Measurements from ENCODE around the gene SYTL1.

SYTL1 gene

GRCh38 chr1:27359822-27360158, 18.0 kb downstream of the SYTL1 start:
- Histone ChIP-seq H2AFZ (ENCODE audit: low read depth, low read length) (no peak overlapping the region), H3K18ac (ENCODE audit: low read depth in 1 of 2, low read length in 2 of 2) (no peak overlapping the region), H2BK12ac (ENCODE audit: low read length in 2 of 2) (peak overlapping the region in 1 of 2 experiments; percentile 10), H3K9ac (ENCODE audit: low read length) (no peak overlapping the region), H3K27me3 (ENCODE audit: control insufficient read depth in 1 of 2, insufficient read depth in 1 of 2, low read length in 2 of 2) (no peaks in the 10 kb centered on the region), H3K4ac (ENCODE audit: low read depth in 1 of 2, low read length in 2 of 2) (no peak overlapping the region), H3K4me2 (ENCODE audit: low read length, poor library complexity, severe bottlenecking) (no peak overlapping the region), H3K23ac (ENCODE audit: low read length in 2 of 2) (no peak overlapping the region), H3K36me3 (ENCODE audit: control insufficient read depth in 1 of 2, insufficient read depth in 2 of 2, low read depth in 1 of 2, low read length in 2 of 2) (peaks cover 90 to 91% of the 10 kb centered on the region in 2 experiments), H4K8ac (ENCODE audit: low read length) (no peak overlapping the region), H2BK15ac (ENCODE audit: low read depth, poor library complexity, severe bottlenecking) (no peak overlapping the region), H3K14ac (ENCODE audit: low read length in 2 of 2) (no peak overlapping the region), H2AK5ac (ENCODE audit: low read length, severe bottlenecking) (no peak overlapping the region), H3K27ac (ENCODE audit: low read length, poor library complexity, severe bottlenecking) (no peak overlapping the region), H2BK120ac (ENCODE audit: low read depth, low read length) (no peak overlapping the region), H3K79me1 (replicated peaks; ENCODE audit: low read length, poor library complexity, severe bottlenecking) (peaks cover 9% of the 10 kb centered on the region), H4K91ac (ENCODE audit: low read length) (no peak overlapping the region), H3K9me3 (ENCODE audit: control insufficient read depth, low read length) (no peaks in the 10 kb centered on the region), H2BK5ac (ENCODE audit: low read depth, low read length, poor library complexity, severe bottlenecking) (no peak overlapping the region), H3K4me1 (ENCODE audit: control insufficient read depth, insufficient read depth, low read depth, low read length) (peaks cover 15% of the 10 kb centered on the region), H3K4me3 (ENCODE audit: insufficient read depth in 1 of 2, low read depth in 1 of 2, low read length in 2 of 2) (no peak overlapping the region)
- no peak for DNase-seq
- WGBS, result 68% methylated on average over 9 of the region's 9 CpGs

DNA sequence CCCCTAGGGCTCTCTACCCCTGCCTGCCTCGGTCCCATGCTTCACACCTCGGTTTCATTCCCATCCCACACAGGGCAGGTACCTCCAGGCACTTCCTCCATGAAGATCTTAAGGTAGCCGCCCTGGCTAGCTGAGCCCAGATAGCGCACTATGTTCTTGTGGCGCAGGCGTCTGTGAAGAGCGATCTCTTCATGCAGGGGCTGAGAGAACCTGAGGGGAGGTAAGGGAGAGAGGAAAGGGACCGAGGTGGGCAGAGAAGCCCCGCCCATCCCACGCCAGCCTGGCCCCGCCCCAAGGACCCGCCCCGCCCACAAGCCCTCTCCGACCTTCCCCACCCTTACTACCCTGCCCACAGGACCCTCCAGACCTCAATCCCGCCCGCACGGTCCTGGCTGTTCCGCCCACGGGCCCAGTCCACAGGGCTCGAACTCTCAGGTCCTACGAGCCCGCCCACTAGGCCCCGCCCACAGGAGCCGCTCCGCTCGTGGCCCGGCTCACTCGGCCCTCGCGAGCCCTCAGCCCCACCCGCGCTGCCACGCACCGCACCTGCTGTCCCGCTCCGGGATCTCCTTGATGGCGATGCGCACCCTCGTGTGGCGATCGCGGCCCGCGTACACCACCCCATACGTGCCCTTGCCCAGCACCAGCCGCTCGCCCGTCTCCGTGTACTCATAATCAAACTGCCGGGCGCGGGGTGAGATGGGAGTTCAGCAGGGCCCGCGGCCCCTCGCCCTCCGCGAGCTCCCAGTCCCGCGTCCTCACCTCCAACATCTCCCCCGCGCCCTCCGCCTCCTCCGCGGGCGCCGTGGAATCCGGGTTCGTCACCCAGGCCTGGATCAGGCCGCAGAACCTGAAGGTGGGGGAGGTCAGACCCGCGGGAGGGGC, 18.6 kb downstream of the SYTL1 start:
- WGBS, result 31% methylated on average over 48 of the region's 71 CpGs
- no peak overlapping the region for H2AFZ ChIP-seq (ENCODE audit: low read depth, low read length)

GRCh38 chr1:27361044-27361402, 19.2 kb downstream of the SYTL1 start:
- Histone ChIP-seq H3K4ac (ENCODE audit: low read depth in 1 of 2, low read length in 2 of 2) (no peak overlapping the region), H3K4me2 (ENCODE audit: low read length, poor library complexity, severe bottlenecking) (no peak overlapping the region), H3K27ac (ENCODE audit: low read length, poor library complexity, severe bottlenecking) (no peak overlapping the region), H4K91ac (ENCODE audit: low read length) (no peak overlapping the region), H2AFZ (ENCODE audit: low read depth, low read length) (no peak overlapping the region), H3K27me3 (ENCODE audit: control insufficient read depth in 1 of 2, insufficient read depth in 1 of 2, low read length in 2 of 2) (no peaks in the 10 kb centered on the region), H3K14ac (ENCODE audit: low read length in 2 of 2) (no peak overlapping the region), H2BK15ac (ENCODE audit: low read depth, poor library complexity, severe bottlenecking) (no peak overlapping the region), H3K4me1 (ENCODE audit: control insufficient read depth, insufficient read depth, low read depth, low read length) (peaks cover 20% of the 10 kb centered on the region), H3K79me1 (replicated peaks; ENCODE audit: low read length, poor library complexity, severe bottlenecking) (peaks cover 11% of the 10 kb centered on the region), H3K23ac (ENCODE audit: low read length in 2 of 2) (no peak overlapping the region), H2BK12ac (ENCODE audit: low read length in 2 of 2) (no peak overlapping the region), H4K8ac (ENCODE audit: low read length) (no peak overlapping the region), H3K36me3 (ENCODE audit: control insufficient read depth in 1 of 2, insufficient read depth in 2 of 2, low read depth in 1 of 2, low read length in 2 of 2) (peaks cover 78 to 82% of the 10 kb centered on the region in 2 experiments), H2BK120ac (ENCODE audit: low read depth, low read length) (no peak overlapping the region), H3K9ac (ENCODE audit: low read length) (no peak overlapping the region), H2BK5ac (ENCODE audit: low read depth, low read length, poor library complexity, severe bottlenecking) (no peak overlapping the region), H3K9me3 (ENCODE audit: control insufficient read depth, low read length) (no peaks in the 10 kb centered on the region), H3K4me3 (ENCODE audit: insufficient read depth in 1 of 2, low read depth in 1 of 2, low read length in 2 of 2) (no peak overlapping the region), H3K18ac (ENCODE audit: low read depth in 1 of 2, low read length in 2 of 2) (no peak overlapping the region), H2AK5ac (ENCODE audit: low read length, severe bottlenecking) (no peak overlapping the region)
- whole genome bisulfite sequencing, result 73% methylated on average over 21 of the region's 21 CpGs
- DNase-seq, result no peak

More for the DNA sequence above, 18.6 kb downstream of the SYTL1 start:
- H2AK5ac ChIP-seq (ENCODE audit: low read length, severe bottlenecking), result no peak overlapping the region
- H3K4me2 ChIP-seq (ENCODE audit: low read length, poor library complexity, severe bottlenecking), result peak overlapping the region; percentile 4
- H3K23ac ChIP-seq (ENCODE audit: low read length in 2 of 2), result no peak overlapping the region
- peaks cover 20% of the 10 kb centered on the region for H3K4me1 ChIP-seq (ENCODE audit: control insufficient read depth, insufficient read depth, low read depth, low read length)
- H3K4ac ChIP-seq (ENCODE audit: low read depth in 1 of 2, low read length in 2 of 2), result no peak overlapping the region
- no peak overlapping the region for H3K9ac ChIP-seq (ENCODE audit: low read length)
- DNase-seq, result no peak
- H3K79me1 ChIP-seq (replicated peaks; ENCODE audit: low read length, poor library complexity, severe bottlenecking), result peaks cover 11% of the 10 kb centered on the region
- peak overlapping the region; percentile 15 for H2BK15ac ChIP-seq (ENCODE audit: low read depth, poor library complexity, severe bottlenecking)
- no peaks in the 10 kb centered on the region for H3K9me3 ChIP-seq (ENCODE audit: control insufficient read depth, low read length)
- peaks cover 84 to 88% of the 10 kb centered on the region in 2 experiments for H3K36me3 ChIP-seq (ENCODE audit: control insufficient read depth in 1 of 2, insufficient read depth in 2 of 2, low read depth in 1 of 2, low read length in 2 of 2)
- H2BK12ac ChIP-seq (ENCODE audit: low read length in 2 of 2), result peak overlapping the region in 1 of 2 experiments; percentile 10
- peak overlapping the region; percentile 19 for H4K91ac ChIP-seq (ENCODE audit: low read length)
- H3K27me3 ChIP-seq (ENCODE audit: control insufficient read depth in 1 of 2, insufficient read depth in 1 of 2, low read length in 2 of 2), result no peaks in the 10 kb centered on the region
- H3K14ac ChIP-seq (ENCODE audit: low read length in 2 of 2), result no peak overlapping the region
- H4K8ac ChIP-seq (ENCODE audit: low read length), result peak overlapping the region; percentile 9
- no peak overlapping the region for H2BK5ac ChIP-seq (ENCODE audit: low read depth, low read length, poor library complexity, severe bottlenecking)
- no peak overlapping the region for H2BK120ac ChIP-seq (ENCODE audit: low read depth, low read length)
- no peak overlapping the region for H3K4me3 ChIP-seq (ENCODE audit: insufficient read depth in 1 of 2, low read depth in 1 of 2, low read length in 2 of 2)
- no peak overlapping the region for H3K27ac ChIP-seq (ENCODE audit: low read length, poor library complexity, severe bottlenecking)
- H3K18ac ChIP-seq (ENCODE audit: low read depth in 1 of 2, low read length in 2 of 2), result peak overlapping the region in 1 of 2 experiments; percentile 32

GRCh38 chr1:27361553-27361952, 19.7 kb downstream of the SYTL1 start:
- H3K23ac ChIP-seq (ENCODE audit: low read length in 2 of 2), result no peak overlapping the region
- H3K4ac ChIP-seq (ENCODE audit: low read depth in 1 of 2, low read length in 2 of 2), result no peak overlapping the region
- H2BK15ac ChIP-seq (ENCODE audit: low read depth, poor library complexity, severe bottlenecking), result no peak overlapping the region
- no peak overlapping the region for H3K4me2 ChIP-seq (ENCODE audit: low read length, poor library complexity, severe bottlenecking)
- no peaks in the 10 kb centered on the region for H3K27me3 ChIP-seq (ENCODE audit: control insufficient read depth in 1 of 2, insufficient read depth in 1 of 2, low read length in 2 of 2)
- no peak overlapping the region for H3K27ac ChIP-seq (ENCODE audit: low read length, poor library complexity, severe bottlenecking)
- no peak for DNase-seq
- no peak overlapping the region for H2BK120ac ChIP-seq (ENCODE audit: low read depth, low read length)
- 94% methylated on average over 8 of the region's 8 CpGs for WGBS
- H4K8ac ChIP-seq (ENCODE audit: low read length), result no peak overlapping the region
- no peak overlapping the region for H2BK12ac ChIP-seq (ENCODE audit: low read length in 2 of 2)
- peaks cover 73 to 77% of the 10 kb centered on the region in 2 experiments for H3K36me3 ChIP-seq (ENCODE audit: control insufficient read depth in 1 of 2, insufficient read depth in 2 of 2, low read depth in 1 of 2, low read length in 2 of 2)
- H3K9me3 ChIP-seq (ENCODE audit: control insufficient read depth, low read length), result no peaks in the 10 kb centered on the region
- peaks cover 11% of the 10 kb centered on the region for H3K79me1 ChIP-seq (replicated peaks; ENCODE audit: low read length, poor library complexity, severe bottlenecking)
- no peak overlapping the region for H3K18ac ChIP-seq (ENCODE audit: low read depth in 1 of 2, low read length in 2 of 2)
- no peak overlapping the region for H2AK5ac ChIP-seq (ENCODE audit: low read length, severe bottlenecking)
- H2AFZ ChIP-seq (ENCODE audit: low read depth, low read length), result no peak overlapping the region
- H3K9ac ChIP-seq (ENCODE audit: low read length), result no peak overlapping the region
- H3K14ac ChIP-seq (ENCODE audit: low read length in 2 of 2), result no peak overlapping the region
- H2BK5ac ChIP-seq (ENCODE audit: low read depth, low read length, poor library complexity, severe bottlenecking), result no peak overlapping the region
- no peak overlapping the region for H4K91ac ChIP-seq (ENCODE audit: low read length)
- H3K4me1 ChIP-seq (ENCODE audit: control insufficient read depth, insufficient read depth, low read depth, low read length), result peaks cover 20% of the 10 kb centered on the region
- no peak overlapping the region for H3K4me3 ChIP-seq (ENCODE audit: insufficient read depth in 1 of 2, low read depth in 1 of 2, low read length in 2 of 2)
